Measurements from ENCODE around the gene PYY.
A peak's percentile ranks its signal among the peaks of the same experiment; 100 is the strongest.
"Not testable (repeated sequence)": the region's sequence is repeated elsewhere in the genome, so short reads cannot be mapped to it uniquely, and the experiment has no call there.

Gene PYY

DNA sequence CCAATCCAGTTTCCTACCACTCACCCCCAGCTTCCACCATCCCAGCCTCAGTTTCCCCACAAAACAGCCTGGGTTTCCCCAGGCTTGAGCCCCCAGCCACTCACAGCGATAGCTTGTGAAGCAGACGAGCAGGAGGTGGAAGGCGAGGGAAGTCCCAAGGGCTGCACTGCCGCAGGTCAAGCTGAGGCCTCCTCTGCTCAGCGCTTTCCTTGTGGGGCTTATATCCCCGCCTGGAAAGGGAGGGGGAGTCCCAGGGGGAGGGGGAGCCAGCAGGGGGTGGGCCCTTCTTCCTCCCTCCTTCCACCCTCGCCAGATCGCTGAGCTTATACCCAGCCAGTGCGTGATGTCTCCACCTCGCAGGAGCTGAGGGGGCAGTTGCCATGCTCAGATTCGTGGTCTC lies at the start of gene PYY:
TSS of gene PYY (minus strand) at position 195 of the 400 bp plus-strand sequence. CDS start 457 bp downstream, outside the sequence.
- no peak for DNase-seq

GRCh38 chr17:44002141-44002848 lies 48.6 kb upstream of the PYY start:
- DNase-seq = no peak

DNA sequence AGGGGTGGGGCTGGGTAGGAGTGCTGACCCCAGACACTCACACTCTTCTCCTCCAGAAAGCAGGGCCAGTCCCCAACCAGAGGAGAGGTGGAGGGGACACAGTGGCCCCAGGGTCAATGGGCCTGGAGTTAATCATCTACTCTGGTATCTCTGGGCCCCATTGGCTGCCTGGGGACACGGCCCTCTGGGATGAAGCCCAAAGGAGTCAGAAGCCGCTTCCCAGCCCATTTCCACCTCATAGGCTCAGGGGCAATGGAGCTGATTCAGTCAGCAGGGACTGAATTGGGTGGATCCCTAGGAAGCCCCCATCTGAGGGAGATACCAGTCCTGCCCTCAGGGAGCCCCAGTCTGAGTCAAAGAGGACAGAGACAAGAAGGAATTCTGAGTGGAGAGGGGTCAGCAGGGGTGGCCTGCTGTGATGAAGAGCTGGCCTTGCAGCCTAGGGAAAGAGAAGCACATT lies 47.8 kb upstream of the PYY start:
- no peak for DNase-seq

- DNase-seq = no peak
Measured at GRCh38 chr17:44000871-44001460, 47.2 kb upstream of the PYY start.

DNA sequence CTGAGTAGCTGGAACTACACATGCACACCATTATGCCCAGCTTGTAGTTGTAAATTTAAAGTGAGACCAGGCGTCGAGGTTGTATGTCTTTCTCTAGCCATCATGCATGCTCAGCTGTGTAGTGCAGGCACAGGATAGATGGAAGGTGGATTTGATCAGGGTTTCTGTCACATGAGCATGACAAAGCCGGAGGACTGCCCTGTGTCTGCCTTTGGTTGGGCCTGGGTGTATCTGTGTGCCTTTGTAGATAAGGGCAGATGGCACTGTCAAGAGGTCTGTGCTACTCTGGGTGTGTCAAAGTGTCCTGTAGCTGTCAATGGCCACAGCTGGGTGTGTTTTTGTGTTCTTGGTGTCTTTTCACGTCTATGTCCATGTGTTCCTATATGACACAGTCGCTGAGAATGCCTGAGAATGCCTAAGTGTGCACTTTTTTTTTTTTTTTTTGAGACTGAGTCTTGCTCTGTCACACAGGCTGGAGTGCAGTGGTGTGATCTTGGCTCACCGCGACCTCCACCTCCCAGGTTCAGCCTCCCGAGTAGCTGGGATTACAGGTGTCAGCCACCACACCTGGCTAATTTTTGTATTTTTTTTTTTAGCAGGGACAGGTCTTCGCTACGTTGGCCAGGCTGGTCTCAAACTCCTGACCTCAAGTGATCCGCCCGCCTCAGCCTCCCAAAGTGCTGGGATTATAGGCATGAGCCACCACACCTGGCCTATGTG lies 46.6 kb upstream of the PYY start:
- no peak for DNase-seq

DNA sequence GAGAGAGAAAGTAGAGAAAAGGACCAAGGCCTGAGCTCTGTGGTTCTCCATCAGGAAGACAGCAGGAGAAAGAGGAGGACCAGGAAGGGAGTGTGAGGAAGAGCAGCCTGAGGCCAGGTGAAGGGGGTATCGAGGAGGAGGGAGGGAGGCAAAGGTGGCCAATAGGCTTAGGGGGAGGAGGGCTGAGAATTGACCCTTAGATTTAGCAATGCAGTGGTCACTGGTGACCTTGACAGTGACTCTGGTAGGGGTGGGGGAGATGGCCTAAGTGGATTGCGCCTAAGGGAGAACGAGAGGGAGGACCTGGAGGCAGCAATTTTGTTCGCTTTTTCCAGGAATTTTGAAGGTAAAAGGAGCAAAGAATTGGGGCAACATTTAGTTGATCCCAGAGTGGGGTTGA lies 45.3 kb upstream of the PYY start:
- DNase-seq = no peak

- DNase-seq = no peak
Measured at GRCh38 chr17:43998552-43998951, 44.8 kb upstream of the PYY start.

DNA sequence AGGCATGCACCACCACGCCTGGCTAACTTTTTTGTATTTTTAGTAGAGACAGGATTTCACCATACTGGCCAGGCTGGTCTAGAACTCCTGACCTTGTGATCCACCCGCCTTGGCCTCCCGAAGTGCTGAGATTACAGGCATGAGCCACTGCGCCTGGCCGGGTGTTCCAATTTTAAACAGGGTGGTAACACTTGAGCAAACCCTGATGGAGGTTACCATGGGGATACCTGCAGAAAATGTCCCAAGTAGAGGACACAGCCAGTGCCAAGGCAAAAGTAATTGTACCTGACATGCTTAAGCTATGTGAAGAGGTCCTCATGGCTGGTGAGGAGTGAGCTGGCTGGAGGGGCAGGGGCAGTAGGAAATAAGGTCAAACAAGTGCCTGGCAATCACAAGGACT lies 43.4 kb upstream of the PYY start:
- DNase-seq = not testable (repeated sequence)

DNA sequence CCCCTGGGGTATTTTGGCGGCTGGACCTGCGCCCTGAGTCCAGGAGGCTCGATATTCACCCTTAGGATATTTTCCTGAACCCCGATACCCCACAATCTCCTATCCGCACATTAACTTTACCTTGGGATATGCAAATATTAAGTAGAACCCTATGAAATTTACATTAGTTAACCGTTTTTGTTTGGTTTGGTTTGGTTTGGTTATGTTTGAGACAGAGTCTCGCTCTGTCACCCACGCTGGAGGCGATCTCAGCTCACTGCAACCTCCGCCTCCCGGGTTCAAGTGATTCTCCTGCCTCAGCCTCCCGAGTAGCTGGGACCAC lies 41.4 kb upstream of the PYY start:
- no peak for DNase-seq

GRCh38 chr17:43994272-43995149 lies 40.8 kb upstream of the PYY start:
- DNase-seq = peak; percentile 71

GRCh38 chr17:43992641-43993040 lies 38.9 kb upstream of the PYY start:
- no peak for DNase-seq

GRCh38 chr17:43988301-43988700 lies 34.6 kb upstream of the PYY start:
- DNase-seq = no peak

DNA sequence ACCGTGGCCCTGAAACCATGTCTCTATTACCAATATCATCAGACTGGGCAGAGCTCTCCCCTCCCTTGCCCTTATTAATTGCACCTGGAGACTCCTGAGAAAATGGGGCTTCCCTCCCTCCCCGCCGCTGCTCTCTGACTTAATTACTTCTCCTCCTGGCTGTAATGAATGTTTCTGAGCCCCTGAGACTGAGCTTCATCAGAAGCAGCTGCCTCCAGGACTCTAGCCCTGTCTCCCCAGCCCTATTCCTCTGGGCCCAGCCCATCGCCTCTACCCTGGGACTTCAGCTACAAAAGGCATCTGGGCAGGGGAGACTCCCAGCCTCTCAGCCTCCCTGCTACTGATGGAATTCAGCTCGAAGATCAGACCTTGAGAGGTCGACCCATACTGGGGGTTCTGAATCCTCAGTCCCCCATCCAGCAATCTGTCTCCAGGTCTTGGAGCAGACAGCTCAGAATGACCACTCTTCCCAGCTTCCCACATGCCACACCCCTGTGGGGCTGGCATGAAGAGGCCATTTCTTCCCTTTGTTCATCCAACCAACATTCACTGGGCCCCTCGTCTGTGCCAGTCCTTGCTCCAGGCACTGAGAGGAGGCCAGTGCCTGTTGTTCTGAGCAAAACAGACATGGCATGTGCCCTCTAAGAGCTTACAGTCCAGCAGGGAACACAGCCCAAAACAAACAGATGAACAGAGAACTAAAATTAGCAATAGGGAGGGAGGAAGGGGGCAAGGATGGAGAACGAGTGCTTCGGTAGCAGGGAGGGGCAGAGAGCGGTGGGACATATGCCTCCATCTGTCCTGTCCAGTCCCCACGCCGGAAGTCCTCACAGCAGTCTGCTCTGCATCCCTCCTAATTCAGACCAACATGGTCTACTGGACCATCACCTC lies 33.6 kb upstream of the PYY start:
- DNase-seq = no peak

DNA sequence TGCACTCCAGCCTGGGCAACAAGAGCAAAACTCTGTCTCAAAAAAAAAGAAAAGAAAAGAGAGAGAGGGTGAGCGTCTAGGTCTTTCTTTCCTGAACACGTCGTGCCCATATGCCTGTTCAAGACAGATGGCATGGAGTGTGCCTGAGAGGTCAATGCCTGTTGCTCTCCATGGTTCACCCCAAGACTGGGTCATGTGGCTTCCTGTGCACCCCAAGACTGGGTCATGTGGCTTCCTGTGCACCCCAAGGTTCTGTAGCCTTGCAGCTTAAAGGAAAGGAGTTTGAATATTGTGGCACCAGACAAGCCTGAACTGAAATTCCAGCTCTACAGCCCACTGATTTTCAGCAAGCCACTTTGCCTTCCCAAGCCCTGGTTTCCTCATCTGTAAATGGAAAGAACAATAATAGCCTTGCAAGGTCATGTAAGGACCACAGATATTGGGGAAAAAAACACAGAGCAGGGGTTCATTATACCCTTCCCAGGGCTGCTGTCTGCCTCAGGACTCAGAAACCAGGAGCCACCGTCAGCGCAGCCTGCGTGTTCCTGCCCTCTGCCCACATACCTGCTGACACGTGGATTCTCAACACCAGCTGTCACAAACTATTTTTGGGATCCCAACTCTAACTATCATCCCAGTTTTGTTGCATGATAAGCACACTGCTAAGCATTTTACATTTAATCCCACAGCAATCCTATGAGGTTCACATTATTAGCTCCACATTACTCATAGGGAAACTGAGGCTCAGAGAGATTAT lies 32.7 kb upstream of the PYY start:
- no peak for DNase-seq

- no peak for DNase-seq
Measured at GRCh38 chr17:43984521-43984920, 30.8 kb upstream of the PYY start.

DNA sequence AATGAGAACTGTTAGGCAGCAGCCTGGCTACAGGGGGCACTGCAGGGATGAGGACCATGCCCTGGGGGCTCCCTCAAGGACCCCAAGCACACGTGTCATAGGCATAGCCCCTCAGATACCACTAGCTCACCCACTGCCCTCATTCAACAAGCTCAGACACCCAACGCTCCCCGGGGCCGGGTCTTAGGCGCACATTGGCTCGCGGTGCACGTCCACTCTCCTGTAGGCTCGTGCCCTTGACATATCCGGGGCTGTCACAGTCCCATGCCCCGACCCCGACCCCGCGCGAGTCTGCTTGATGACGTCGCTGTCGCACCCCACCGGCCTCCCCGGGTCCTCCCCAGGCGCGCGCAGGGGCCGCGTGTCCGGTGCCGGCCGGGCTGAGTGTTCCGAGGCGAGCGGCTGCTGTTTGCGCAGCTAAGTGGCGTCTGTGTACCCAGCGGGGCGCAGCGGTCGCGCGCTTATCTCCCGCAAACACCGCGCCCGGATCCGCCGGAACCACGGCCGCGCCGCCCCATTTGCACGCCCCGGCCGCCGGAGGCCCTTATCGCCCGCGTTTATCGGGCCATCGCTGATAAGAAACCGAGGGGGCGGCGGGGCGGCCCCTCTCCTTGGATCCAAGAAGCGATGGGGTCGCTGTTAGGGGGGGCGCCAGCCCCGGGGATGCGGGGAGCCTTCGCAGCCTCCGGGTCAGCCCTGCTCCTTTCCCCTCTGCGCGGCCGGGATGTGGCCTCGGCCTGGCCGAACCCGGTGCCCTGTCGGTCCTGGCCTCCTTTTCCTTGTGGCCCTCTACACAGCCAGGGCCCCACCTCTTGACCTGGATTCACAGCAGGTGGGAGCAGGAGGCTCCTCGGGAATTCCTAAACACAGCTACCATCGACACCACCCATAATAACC lies 30.0 kb upstream of the PYY start:
- DNase-seq = no peak

DNA sequence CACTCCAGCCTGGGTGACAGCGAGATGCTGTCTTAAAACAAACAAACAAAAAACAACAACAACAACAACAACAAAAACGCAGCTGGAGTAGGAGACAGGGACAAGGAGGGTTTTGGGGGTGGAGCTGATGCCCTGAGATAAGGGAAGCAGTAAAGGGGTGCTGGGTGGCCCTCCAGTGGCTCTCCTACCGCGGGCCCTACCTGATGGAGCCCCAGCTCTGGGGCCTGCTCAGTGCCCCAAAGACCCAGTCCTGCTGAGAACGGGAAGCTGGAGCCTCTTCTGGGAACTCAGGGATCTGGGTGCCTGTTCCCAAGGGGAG lies 29.4 kb upstream of the PYY start:
- no peak for DNase-seq

DNA sequence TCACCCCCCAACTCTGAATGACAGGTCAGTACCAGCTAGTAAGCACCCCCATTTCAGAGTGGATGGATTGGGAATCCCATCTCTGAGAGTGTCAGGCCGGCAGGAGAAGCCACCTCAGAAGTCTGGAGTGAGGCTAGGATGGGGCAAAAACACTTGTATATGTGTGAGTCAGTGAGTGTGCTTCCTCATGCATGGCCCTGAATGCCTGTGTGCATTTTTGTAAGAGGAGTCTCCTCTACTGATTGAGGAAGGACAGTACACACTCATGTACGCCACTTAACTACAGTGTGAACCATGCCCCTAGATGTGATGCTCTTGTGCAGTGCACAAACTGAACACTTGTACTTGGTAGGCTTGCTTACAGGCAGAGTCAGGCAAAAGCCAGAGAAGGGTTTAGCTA lies 28.4 kb upstream of the PYY start:
- no peak for DNase-seq

- DNase-seq = no peak
Measured at GRCh38 chr17:43979671-43980070, 25.9 kb upstream of the PYY start.

GRCh38 chr17:43979011-43979410 lies 25.3 kb upstream of the PYY start:
- no peak for DNase-seq

GRCh38 chr17:43978078-43978477 lies 24.3 kb upstream of the PYY start:
- DNase-seq = no peak
